Measurements from ENCODE around the gene KMT2E. TPM values are rescaled to one million over a fixed set of nuclear protein-coding genes. Genes with fewer than 3 reads are reported as not detected.
A peak's percentile ranks its signal among the peaks of the same experiment; 100 is the strongest.

KMT2E gene
- total RNA-seq, 1 donor from 2014 or later, result 139 TPM

DNA sequence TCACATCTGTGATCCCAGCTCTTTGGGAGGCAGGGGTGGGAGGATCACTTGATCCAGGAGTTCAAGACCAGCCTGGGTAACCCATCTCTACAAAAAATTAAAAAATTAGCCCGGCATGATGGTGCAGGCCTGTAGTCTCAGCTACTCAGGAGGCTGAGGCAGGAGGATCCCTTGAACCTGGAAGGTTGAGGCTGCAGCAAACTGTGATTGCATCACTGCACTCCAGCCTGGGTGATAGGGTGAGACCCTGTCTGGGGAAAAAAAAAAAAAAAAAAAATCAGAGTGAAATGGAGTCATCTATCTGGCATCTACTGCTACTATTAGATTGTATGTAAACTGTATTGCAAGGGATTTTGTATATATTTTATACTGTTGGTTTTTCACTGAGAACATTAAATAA lies 59.1 kb downstream of the KMT2E start:
- DNase-seq (ENCODE audit: low read depth), result no peak

DNA sequence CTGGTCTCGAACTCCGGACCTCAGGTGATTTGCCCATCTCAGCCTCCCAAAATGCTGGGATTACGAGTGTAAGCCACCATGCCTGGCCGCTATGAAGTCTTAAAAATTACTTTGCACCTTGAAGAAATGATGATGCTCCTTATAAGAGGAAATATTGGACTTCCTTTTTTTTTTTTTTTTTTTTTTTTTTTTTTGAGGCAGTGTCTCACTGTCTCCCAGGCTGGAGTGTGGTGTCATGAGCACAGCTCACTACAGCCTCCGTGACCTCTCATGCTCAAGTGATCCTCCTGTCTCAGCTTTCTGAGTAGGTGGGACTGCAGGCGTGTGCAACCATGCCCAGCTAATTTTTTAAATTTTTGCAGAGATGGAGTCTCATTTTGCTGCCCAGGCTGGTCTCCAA lies 65.3 kb downstream of the KMT2E start:
- no peak for DNase-seq (ENCODE audit: low read depth)

DNA sequence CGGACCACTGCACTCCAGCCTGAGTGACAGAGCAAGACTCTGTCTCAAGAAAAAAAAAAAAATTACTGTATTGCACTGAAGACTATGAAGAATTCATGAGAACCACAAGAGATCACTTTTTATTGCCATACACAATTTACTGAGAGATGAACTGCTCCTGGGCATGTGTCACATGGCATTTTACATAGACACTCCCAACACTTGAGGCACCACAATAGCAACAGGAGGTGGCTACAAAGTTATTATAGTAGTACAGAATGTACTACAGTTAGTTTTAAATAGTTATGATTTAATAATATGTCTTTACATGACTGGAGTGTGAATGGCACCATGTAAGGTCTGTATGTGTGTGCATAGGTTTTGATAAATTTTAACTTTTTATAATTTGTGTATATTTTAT lies 70.6 kb downstream of the KMT2E start:
- no peak for DNase-seq (ENCODE audit: low read depth)

DNA sequence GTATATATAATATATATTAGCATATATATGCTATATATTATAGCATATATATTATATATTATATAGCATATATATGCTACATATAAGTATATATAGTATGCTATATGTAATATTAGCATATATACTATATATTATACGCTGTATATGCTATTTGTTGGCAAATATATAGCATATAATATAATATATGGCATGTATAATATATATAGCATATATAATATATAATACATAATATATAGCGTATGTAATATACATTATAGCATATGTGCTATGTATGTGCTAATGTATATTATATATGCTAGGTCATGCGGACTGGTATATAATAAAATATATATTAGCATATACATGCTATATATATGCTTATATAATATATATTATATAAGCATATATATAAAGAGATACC lies 72.8 kb downstream of the KMT2E start:
- no peak for DNase-seq (ENCODE audit: low read depth)

DNA sequence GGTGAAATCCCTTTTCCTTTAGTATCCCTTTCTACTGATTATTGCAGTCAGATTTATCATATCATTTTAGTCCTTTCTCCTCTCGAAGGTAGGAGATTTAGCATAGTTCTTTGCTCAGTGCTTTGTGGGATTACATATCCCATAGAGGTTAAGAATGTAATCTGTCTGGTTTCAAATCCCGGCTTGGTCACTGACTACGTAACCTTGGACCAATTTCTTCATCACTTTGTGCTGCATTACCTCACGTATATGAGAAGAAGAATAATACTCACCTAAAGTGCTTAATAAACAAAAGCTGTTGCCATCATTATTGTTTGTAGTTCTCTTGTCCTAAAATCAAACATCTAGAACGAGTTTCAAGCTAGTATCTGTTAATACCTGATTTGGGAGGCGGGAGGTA lies 74.0 kb downstream of the KMT2E start:
- DNase-seq (ENCODE audit: low read depth), result no peak

DNA sequence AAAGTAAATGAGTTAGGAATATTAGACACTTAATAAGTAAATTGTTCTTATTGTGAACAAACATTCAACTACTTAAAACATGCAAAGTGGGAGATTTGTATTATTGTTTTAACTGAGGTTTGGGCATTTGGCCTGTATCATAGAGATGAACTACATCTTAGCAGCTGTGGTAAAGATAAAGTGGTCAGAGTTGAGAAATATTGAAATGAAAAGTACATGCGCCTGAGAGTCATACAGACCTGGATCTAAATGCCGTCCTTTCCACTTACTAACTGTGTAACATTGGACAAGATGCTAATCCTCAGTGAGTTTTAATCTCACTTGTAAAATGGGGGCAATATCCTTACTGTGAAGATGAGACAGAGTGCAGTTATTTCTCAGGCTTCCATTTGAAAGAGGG lies 74.5 kb downstream of the KMT2E start:
- DNase-seq (ENCODE audit: low read depth), result no peak

DNA sequence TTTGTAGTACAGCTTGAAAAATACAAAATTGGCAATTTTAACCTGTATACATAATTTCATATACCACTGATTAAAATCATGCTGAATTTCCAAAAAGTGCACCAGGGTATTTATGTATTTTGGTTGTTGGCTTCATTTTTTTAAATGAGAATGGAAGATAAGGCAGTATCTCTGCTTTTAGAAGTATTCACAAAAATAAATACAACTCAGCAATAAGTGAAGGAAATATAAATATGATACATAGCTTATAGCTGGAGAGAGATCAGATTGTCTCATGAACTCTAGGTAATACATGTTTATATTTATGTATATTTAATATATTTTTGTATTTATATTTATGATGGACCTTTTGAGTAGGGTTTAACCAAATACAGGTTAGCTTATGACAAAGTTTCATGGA lies 81.0 kb downstream of the KMT2E start:
- no peak for DNase-seq (ENCODE audit: low read depth)

DNA sequence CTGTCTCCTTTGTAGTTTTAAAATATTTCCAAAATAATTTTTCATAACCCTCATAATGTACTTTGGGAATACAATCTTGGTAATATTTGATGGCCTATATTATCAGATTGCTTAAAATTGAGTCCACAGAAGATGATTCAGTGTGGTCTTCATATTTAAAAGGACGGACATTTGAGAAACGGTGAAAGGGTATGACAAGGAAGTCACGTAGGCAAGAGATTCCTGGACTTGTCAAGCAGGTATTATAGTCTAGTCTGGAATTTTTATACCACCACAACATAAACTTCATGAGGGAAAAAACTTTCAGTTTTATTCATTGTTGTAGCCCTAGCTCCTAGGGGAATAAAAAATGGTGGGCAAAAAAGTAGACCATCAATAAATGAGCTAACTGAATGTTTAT lies 82.3 kb downstream of the KMT2E start:
- DNase-seq (ENCODE audit: low read depth), result no peak

DNA sequence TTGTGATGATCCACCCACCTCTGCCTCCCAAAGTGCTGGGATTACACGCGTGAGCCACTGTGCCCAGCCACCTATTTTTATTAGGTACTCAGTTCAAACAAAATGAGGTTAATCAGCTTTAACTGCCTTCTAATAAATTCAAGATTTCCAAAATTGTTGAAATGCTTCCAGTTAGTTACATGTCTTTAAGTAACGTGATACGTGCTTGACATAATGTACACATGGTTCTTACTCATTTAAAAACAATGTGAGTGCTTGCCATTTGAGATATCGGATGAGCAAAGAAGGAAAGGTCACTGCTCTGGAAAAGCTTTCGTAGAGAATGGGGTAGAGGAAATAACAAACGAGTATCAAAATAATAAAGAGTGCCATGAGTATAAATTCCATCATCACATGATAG lies 83.6 kb downstream of the KMT2E start:
- no peak for DNase-seq (ENCODE audit: low read depth)

DNA sequence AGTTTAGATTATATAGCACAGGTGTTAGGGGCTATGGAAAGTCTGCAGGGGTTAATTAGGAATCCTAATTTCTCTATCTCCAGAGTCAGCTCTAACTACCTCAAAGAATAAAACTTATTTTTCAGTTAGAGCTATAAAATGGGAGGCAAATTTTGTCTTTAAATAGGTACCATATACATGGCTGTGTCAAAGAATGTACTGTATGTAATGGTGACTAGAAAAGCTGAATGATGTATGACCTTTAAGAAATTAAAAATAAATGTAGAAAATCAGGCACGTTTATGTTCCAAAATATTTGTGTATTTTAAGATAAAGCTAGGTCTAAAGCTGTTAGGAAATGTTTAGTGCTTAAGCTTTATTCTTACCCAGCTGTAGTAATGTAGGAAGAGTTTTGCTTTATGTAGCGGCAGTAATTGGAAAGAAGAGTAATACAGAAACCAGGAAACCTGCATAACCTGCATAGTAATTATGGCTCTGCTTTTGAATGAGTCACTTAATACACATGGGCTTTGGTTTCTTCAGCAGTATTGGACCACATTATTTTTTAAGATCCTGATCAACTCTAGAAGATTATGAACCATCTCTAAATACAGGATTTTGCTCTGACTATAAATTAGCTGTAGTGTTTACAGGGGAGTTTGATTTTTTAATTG lies 85.0 kb downstream of the KMT2E start:
- DNase-seq (ENCODE audit: low read depth), result peak; percentile 38

DNA sequence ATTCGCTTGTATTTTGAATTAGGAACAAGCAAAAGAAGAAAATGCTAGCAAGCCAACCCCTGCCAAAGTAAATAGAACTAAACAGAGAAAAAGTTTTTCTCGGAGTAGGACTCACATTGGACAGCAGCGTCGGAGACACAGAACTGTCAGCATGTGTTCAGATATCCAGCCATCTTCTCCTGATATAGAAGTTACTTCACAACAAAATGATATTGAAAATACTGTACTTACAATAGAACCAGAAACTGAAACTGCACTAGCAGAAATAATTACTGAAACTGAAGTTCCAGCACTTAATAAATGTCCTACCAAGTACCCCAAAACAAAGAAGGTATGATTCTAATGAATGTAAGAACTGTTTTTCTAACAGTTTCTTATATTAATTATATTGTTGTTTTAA lies 87.9 kb downstream of the KMT2E start:
- no peak for DNase-seq (ENCODE audit: low read depth)

DNA sequence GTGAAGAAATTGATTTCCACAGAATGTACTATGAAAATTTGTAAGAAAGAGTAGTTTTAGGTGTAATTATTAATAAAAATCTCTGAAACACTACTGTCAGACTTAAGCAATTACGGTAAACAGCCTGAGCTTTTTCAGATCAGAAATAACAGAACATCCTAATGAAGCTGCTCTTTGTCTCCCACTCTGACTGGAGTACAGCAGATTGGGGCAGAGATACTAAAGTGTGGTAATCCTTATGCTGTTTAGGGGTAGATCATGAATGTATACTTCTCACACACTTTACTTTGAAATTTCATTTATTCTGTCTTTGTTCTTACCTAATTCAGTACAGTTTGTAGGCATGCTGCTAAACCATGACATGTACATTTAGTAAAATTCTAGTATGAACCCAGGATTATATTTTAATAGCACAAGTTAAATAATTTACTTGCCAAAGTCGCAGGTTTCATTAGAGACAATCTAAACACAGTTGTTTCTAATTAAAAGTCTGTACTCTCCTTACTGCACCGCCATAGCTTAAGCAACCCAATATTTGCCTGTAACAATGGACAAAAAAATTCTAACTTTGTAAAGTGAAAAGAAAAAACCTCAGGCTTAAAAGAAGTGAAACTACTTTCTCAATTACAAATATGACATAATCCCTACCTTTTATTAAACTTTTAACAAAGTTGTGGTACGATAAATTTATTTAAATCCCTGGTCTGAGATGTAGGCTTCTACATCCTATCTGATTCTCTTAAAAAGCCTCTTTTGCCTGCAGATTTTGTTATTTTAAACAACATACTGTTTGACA lies 88.8 kb downstream of the KMT2E start:
- no peak for DNase-seq (ENCODE audit: low read depth)

DNA sequence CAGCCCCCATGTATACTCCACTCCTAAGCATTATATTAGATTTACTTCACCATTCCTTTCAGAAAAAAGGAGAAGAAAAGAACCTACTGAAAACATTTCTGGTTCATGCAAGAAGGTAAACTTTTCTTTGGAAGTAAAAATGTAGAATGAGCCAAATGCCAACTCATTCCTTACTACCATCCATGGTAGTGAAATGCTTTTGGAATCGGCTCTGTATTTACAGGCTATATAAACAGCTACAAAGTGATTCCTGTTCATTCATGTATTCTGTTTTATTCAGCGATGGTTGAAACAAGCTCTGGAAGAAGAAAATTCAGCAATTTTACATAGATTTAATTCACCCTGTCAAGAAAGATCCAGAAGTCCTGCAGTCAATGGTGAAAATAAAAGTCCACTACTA lies 91.6 kb downstream of the KMT2E start:
- no peak for DNase-seq (ENCODE audit: low read depth)

DNA sequence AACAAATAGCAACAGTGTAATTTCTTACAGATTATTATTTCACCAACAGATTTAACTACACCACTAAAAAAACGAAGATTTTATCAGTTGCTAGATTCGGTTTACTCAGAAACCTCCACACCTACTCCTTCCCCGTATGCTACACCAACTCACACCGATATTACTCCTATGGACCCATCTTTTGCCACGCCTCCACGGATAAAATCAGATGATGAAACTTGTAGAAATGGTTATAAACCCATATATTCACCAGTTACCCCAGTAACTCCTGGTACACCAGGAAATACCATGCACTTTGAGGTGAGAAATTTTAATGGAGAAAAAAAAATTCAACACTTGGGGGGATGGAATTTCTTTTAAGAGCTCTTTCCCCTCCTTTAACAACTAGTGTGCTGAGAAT lies 92.5 kb downstream of the KMT2E start:
- no peak for DNase-seq (ENCODE audit: low read depth)

DNA sequence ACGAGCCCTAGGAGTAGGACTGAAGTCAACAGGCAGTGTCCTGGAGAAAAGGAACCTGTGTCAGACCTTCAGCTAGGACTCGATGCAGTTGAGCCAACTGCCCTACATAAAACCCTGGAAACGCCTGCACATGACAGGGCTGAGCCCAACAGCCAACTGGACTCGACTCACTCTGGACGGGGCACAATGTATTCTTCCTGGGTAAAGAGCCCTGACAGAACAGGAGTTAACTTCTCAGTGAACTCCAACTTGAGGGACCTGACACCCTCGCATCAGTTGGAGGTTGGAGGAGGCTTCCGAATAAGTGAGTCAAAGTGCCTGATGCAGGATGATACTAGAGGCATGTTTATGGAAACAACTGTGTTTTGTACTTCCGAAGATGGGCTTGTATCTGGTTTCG lies 93.5 kb downstream of the KMT2E start:
- no peak for DNase-seq (ENCODE audit: low read depth)

DNA sequence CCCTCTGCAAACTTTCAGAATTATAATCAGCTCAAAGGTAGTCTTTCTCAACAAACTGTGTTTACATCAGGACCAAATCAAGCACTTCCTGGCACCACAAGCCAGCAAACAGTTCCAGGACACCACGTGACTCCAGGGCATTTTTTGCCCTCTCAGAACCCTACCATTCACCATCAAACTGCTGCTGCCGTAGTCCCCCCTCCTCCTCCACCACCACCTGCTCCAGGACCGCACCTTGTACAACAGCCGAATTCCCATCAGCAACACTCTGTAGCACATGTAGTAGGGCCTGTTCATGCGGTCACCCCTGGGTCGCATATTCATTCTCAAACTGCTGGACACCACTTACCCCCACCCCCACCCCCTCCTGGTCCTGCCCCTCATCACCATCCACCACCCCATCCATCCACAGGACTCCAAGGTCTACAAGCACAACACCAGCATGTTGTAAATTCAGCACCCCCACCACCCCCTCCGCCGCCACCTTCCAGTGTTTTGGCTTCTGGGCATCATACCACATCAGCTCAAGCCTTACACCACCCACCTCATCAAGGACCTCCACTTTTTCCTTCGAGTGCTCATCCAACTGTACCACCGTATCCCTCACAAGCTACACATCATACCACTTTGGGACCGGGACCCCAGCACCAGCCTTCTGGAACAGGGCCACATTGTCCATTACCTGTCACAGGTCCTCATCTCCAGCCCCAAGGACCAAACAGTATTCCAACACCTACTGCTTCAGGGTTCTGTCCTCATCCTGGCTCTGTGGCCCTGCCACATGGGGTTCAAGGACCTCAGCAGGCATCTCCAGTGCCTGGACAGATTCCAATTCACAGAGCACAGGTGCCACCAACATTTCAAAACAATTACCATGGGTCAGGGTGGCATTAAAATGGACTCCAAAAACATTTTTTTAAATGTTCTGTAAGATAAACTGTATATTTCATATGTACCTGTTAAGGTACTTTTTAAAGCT lies 98.7 kb downstream of the KMT2E start:
- no peak for DNase-seq (ENCODE audit: low read depth)

DNA sequence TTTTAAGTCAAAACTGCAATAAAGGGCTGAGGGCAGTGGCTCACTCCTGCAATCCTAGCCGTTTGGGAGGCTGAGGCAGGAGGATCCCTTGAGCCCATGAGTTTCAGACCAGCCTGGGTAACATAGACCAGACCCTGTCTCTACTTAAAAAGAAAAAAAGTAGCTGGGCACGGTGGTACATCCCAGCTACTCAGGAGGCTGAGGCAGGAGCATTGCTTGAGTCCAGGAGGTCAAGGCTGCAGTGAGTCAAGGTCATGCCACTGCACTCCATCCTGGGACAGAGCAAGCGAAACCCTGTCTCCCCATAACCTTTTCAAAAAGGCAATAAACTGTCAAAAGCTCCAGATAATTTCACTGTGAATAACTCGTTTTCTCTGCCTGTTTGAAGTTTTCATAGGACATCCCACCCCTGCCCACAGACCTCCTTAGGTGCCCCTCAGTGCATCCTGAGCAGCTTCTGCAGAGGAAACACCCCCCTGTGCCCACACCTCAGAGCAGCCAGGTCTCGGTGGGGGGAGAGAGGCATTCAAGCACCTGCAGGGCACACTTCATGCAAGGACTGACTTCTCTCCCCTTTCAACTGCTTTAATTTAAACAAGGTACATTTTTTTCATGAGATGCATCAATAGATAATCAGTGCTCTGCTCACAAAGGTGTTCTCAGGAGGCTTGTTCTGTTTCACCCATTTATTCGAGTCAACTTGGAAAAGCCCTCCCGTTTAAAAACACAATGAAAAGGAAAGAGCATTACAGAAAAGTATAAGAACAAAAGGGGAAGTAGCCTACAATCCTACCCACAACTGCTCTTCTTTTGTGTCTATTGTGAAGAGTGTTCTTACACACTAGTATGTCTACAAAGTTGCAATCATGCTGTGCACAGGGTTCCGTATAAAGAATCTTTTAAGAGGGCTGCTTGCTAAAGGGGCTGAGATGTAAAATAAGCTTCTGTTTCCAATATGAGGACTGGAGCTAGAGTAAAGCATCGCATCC lies 104.9 kb downstream of the KMT2E start:
- no peak for DNase-seq (ENCODE audit: low read depth)

DNA sequence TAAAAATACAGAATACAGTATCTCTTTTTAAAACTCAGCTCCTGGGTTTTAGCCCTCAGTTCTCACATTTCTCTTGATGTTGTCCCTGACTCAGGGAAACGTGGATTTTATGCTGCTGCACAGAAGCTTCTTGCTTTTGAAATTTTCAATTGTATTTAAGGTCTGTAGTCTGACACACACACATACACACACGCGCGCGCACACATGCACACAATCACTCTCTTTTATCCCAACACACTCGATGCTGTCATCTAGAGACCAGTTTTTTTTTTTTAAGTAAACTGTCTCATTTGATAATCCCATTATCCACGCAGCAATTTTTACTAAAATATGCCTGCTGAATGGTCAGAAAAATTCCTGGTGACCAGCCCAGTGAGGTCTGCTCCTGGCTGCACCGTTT lies 108.6 kb downstream of the KMT2E start:
- DNase-seq (ENCODE audit: low read depth), result no peak

DNA sequence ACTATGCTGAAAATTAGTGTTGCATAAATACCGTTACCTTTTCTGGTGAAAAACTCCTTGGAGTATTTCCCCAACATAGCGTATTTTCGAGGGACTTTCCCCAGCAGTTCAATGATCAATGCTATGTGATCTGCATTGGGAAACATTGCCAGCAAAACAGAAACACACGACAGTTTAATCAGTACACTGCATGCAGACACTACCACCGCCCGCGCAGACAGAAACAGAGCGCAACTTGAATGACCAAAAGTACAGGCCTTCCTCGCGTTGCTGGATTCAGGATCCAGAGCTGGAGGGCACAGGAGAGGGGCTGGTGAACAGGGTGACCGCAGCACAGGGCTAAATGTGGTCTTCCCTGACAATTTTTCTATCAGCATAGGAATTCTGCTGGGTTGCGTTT lies 111.7 kb downstream of the KMT2E start:
- no peak for DNase-seq (ENCODE audit: low read depth)

DNA sequence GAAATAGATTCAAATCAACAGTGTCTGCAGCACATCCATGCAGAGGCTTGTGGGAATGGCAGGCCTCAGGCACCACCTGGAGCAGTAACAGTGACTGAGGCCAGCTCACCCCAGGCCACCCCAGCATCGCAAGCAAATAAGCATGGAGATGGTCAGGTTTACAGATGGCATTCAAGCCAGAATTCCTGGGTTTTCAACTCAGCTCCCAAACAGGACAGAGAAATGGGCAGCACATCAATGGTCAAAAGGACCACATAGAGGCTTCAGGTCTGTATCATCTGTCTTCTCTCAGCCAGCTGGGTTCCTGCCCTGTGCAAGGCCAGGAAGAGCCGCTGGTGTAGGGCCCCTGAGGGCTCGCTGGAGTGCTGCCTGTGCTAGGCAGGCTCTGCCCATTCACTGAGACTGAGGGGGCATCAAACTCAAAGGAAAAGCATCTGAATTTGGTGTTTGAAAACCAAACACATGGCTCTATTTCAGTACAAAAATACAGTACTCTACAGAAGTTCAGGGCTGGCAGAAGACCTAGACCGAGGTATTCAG lies 112.5 kb downstream of the KMT2E start:
- no peak for DNase-seq (ENCODE audit: low read depth)

DNA sequence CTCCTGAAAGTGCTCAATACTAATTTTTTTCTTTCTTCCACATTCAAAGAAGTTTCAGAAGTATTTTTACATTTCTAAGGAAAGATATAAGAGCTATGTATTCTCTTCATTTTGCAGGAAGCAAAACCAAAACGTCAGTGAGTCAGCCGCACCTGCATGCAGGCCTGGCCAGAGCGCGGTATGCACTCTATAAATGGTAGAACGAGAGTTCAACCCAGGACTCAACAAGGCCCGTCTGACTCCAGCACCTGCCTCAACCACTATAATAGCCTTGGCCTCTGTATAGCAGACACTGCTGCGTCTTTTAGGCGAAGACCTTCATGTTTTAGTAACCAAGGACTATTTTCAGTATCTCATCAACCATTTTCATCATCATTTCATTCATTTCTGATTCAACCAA lies 113.2 kb downstream of the KMT2E start:
- DNase-seq (ENCODE audit: low read depth), result no peak

Data from renal cortical epithelial cell (primary cell).